Epithelial cell of proximal tubule (primary cell): ENCODE results near the gene SNRPD3. TPM values are rescaled to one million over a fixed set of nuclear protein-coding genes. Genes with fewer than 3 reads are reported as not detected.
"Not testable (repeated sequence)": the region's sequence is repeated elsewhere in the genome, so short reads cannot be mapped to it uniquely, and the experiment has no call there.

Source experiments
- DNase-seq: peaks from one replicate; pipeline ENCODE4 v3.0.0-alpha.2; 2011; ENCODE audit warnings: low read depth
- H3K4me3 ChIP-seq: 2 replicates; pipeline ENCODE4 v1.5.1; 2011; ENCODE audit warnings: low read depth, mild to moderate bottlenecking, low read length
- total RNA-seq: library from RNA; depleted of rRNA; stranded (reverse); fragments of >200 nt; gene quantifications from 2 replicates; pipeline ENCODE4 v1.2.3, GENCODE V29; 2015
- TF ChIP-seq, protein P1 (sequence below): conservative IDR thresholded peaks from 2 replicates; pipeline ENCODE4 v1.5.1; 2012; ENCODE audit warnings: low read depth, mild to moderate bottlenecking, low read length

Gene SNRPD3
- total RNA-seq, 1 donor from 2014 or later, result 256 TPM

DNA sequence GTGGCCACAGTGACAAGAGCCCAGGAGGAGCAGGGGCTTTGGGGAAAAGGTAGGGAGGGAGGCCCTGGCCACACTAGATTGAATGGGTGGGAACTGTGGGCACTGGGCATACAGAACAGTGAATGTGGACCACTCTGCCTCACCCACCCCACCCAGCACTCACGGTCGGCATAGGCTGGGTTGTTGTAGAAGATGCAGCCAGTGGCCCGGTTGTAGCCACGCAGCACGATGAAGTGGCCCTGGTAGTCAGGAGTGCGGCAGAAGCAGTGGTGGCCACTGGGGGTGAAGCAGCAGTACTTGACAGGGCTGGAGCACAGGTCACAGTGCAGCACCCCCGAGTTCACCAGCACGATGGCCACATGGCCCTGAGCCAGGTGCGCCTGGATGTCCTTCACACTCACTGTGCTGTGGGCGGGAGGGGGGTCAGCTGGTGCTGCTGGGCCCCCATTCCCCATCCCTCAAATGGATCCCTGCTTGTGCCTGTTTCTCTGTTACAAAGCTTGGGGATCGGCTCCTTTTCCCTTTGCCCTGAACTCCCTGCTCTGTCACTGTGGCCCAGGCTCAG is 12.0 kb upstream of the SNRPD3 start:
- no peak overlapping the region for H3K4me3 ChIP-seq
- TF ChIP-seq, protein P1, sequence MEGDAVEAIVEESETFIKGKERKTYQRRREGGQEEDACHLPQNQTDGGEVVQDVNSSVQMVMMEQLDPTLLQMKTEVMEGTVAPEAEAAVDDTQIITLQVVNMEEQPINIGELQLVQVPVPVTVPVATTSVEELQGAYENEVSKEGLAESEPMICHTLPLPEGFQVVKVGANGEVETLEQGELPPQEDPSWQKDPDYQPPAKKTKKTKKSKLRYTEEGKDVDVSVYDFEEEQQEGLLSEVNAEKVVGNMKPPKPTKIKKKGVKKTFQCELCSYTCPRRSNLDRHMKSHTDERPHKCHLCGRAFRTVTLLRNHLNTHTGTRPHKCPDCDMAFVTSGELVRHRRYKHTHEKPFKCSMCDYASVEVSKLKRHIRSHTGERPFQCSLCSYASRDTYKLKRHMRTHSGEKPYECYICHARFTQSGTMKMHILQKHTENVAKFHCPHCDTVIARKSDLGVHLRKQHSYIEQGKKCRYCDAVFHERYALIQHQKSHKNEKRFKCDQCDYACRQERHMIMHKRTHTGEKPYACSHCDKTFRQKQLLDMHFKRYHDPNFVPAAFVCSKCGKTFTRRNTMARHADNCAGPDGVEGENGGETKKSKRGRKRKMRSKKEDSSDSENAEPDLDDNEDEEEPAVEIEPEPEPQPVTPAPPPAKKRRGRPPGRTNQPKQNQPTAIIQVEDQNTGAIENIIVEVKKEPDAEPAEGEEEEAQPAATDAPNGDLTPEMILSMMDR, result no peak
- DNase-seq, result no peak

GRCh38 chr22:24548812-24549211 is 7.0 kb upstream of the SNRPD3 start:
- H3K4me3 ChIP-seq, result no peak overlapping the region
- TF ChIP-seq, protein P1, result no peak
- no peak for DNase-seq

DNA sequence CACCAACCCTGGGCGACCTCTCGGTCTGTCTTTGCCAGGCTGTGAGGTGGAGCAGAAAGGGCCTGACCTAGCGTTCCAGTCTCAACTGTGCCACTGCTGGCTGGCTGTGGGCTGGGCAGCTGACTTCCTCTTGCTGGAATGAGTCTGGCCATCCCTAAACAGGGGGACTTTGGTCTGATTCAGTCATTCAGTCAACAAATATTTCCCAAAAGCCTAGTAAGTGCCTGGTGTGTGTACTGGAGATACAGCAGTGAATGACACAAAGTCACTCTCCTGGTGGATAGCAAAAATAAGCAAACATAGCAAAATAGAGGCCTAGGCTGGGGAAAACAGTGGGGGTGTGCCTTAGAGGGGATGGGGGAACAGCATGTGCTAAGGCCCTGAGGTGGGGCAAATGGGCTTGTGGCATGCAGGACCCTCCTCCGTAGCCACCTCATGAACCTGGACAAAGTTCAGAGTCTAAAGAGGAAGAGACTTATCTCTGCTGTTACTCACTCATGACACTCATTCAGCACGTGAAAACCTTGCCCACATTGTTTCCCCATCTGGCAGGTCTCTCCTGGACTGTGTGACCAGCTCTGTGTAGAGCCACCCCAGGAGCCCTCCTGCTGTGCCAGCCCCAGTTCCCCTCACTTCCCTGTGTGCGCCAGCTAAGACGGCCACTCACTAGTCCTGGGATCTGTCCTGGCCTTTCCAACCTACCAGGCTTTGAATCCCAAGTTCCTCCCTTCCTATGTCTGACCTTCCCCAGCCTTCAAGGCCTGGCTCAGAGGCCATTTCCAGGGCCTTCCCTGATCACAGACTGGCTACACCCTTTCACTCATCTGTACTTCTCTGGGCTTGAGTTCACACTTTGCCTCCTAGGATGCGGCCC is 5.5 kb upstream of the SNRPD3 start:
- peak; percentile 74 for DNase-seq
- H3K4me3 ChIP-seq, result no peak overlapping the region
- TF ChIP-seq, protein P1, result no peak

DNA sequence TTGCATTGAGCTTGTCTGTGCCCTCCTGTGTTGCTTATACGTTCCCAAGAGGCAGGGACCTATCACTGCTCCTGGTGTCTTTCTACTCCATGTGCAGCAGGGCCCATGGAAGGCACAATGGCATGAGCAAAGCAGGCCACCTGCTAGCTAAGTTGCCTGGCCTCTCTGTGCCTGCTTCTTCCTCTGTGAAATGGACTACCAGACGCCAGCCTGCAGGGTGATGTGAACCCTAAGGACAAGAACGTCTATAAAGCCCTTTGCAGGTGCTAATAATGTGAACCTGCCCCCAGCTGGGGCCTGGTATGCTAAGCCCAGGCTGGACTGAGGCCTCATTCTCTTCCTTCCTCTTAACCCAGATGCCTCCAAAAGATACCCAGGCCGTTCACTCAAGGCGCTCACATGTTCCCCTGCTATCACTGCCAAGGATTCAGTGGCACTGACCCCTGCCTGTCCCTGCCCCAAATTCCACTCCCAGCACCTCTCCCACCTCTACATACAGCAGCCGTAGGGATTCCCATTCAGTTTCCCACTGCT is 4.8 kb upstream of the SNRPD3 start:
- H3K4me3 ChIP-seq, result no peak overlapping the region
- TF ChIP-seq, protein P1, result no peak
- no peak for DNase-seq

GRCh38 chr22:24552503-24553286 is 3.1 kb upstream of the SNRPD3 start:
- DNase-seq, result not testable (repeated sequence)
- H3K4me3 ChIP-seq, result peak overlapping the region; percentile 93

- peak overlapping the region; percentile 93 for H3K4me3 ChIP-seq
These were observed 2.0 kb upstream of the SNRPD3 start for GRCh38 chr22:24553597-24554312.

More at GRCh38 chr22:24553597-24554312, 2.0 kb upstream of the SNRPD3 start:
- DNase-seq, result no peak
- TF ChIP-seq, protein P1, result no peak
